A549 treated with GW870086 at 1 μM for 4 hours (cell line): ENCODE measurements around the gene DNTTIP2. TPM values are rescaled to one million over a fixed set of nuclear protein-coding genes. Genes with fewer than 3 reads are reported as not detected.

ENCODE experiments used
- total RNA-seq: library from RNA; stranded (reverse); fragments of 200-300 nt; extraction: Qiagen RNA extraction; gene quantifications from 5 replicates; pipeline ENCODE4 v1.2.3, GENCODE V29; 2022; ENCODE audit warnings: low read depth

Gene DNTTIP2, protein sequence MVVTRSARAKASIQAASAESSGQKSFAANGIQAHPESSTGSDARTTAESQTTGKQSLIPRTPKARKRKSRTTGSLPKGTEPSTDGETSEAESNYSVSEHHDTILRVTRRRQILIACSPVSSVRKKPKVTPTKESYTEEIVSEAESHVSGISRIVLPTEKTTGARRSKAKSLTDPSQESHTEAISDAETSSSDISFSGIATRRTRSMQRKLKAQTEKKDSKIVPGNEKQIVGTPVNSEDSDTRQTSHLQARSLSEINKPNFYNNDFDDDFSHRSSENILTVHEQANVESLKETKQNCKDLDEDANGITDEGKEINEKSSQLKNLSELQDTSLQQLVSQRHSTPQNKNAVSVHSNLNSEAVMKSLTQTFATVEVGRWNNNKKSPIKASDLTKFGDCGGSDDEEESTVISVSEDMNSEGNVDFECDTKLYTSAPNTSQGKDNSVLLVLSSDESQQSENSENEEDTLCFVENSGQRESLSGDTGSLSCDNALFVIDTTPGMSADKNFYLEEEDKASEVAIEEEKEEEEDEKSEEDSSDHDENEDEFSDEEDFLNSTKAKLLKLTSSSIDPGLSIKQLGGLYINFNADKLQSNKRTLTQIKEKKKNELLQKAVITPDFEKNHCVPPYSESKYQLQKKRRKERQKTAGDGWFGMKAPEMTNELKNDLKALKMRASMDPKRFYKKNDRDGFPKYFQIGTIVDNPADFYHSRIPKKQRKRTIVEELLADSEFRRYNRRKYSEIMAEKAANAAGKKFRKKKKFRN
- total RNA-seq: 41.0 to 44.7 TPM (median 44.3 TPM) in 5 replicates

DNA sequence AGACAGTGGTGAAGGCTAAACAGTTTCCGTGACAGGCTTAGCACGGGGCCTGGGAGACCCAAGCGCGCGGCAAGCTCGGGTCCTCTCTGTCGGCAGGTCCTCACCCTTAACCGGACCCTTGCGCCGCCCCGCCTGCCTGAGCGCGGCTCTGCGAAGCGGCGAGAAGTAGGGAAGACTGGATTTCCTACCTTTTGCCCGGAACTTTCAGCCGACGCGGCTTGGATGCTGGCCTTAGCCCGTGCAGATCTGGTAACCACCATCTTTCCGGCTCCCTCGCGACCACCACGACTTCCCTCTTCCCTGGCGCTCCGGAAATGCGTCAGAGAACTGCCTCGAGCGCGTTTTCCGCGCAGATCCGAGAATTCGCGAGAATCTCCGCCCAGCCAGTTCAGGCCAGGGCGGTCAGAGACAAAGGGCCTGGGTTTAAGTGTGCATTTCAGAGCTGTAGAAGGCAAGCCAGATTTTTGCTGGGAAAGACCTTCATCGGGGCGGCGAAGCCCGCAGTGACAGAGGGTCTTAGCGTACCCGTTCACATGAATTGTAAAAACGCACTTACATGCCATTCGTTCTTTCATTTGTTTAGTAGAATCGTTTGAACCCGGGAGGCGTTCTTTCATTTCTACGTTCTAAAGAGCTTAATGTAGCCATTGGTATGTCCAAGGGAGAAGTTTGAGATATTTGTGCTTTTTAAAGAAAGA lies at the start of gene DNTTIP2:
Gene DNTTIP2 (minus strand): TSS at position 318 of the 698 bp plus-strand sequence. CDS start 58 bp downstream, at position 260.

DNA sequence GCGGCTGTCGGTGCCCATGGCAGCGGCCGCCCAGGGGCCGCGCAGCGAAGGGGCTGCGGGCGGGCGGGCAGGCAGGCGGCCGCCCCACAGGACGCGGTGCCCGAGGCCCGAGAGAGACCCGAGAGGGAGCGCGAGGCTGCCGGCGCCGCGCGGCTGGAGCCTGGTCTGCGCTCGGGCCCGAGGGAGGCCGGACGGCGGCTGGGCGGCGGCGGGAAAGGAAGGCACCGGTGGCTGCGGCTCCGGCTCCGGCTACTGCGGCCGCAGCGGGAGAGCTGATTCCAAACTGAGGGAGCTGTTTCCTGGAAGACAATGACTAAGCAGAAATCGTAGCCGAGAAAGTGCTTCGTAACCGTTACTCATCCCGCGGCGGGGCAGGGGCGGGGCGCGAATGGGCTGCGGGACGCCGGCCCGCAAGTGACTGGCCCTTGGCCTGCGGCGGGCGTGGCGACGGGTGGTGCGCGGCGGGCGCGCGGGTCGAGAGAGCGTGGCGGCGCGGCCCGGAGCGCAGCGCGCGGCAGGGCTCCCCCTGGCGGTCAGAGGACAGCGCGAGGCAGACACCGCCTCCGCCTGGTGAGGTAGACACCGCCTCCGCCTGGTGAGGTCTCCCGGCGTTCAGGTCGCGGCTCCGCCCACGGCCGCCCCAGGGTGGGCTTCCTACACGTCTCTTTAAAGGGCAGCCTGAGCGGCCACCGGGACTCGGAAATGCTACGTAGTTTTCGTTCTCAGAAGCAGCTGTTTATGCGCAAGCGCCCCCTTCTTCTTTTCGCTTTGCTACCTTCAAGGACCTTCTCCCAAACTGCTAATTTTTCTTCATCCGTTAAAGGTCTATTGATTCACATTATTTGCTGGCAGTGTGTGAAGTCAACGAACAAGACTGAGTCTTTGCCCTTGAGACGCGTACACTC lies 30.4 kb upstream of the DNTTIP2 start, which contains the start of gene GCLM:
Gene GCLM (minus strand): TSS at position 285 of the 905 bp plus-strand sequence. CDS start 267 bp downstream, at position 18.

Other genes with a start within 250 kb of the DNTTIP2 start
- 72.3 to 91.1 TPM (median 84.2 TPM) in 5 replicates for gene BCAR3, start 197.4 kb downstream of the DNTTIP2 start, total RNA-seq
- 86.0 to 101 TPM (median 93.1 TPM) in 5 replicates for gene GCLM, start 30.2 kb upstream of the DNTTIP2 start, total RNA-seq
- 0.06 to 0.54 TPM (median 0.30 TPM) in 5 replicates for gene ABCA4, start 241.9 kb upstream of the DNTTIP2 start, total RNA-seq